HG03025 (cell line): ENCODE measurements around the gene GJA3.
A peak's percentile ranks its signal among the peaks of the same experiment; 100 is the strongest.

ENCODE experiments used
- ATAC-seq: cut with Tn5 transposase; IDR thresholded peaks from one replicate; pipeline ENCODE4 v1.9.1; 2021; ENCODE audit warnings: mild to moderate bottlenecking, moderate library complexity; ENCODE audit not compliant: unreplicated experiment, low FRiP score

GJA3 gene

DNA sequence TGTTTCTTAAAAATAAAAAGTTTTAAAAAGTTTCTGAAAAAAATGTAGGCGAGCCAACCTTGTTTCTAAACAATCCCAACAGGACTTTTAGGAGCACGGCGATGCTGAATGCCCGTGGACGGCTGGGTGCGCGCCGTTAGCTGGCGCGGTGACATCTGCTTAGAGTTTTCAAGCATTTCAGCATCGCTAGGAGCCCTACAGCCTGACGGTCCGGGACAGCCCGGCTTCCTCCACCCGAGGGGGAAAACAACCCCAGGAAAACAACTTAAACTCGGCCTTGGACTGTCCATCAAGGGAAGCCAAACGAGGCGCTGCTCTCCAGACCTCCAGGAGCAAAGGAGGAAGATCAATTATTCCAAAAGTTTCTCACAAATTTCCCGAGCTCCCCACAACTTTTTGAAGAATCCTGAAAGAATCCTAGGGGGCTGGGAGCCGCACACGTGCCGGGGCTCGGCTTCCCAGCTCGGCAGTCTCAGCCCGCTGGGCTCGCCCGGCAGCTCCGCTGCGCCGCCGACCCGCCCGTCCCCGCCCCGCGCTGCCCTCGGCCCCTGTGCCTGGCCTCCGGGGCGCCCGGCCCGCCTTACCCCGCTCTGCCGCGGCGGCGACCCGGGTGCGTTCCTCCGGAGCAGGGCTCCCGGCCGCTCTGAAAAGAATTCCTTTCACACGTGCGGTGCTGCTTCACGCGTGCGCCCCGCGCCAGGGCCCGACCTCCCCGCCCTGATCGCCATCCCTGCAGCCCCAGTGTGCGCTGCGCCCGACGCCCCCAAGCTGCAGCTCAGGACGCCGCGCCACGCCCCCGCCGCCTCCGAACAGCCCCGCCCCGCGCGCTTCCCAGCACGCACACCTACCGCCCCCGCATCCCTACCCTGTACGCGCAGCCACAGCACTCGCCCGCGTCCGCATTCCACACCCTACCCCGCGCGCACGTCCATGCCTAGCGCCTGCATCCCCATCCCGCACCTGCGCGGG, at the start of gene GJA3:
Gene GJA3 (minus strand): TSS at position 747 of the 969 bp plus-strand sequence. CDS start 17,764 bp downstream, outside the sequence.
- peak; percentile 52 for ATAC-seq

DNA sequence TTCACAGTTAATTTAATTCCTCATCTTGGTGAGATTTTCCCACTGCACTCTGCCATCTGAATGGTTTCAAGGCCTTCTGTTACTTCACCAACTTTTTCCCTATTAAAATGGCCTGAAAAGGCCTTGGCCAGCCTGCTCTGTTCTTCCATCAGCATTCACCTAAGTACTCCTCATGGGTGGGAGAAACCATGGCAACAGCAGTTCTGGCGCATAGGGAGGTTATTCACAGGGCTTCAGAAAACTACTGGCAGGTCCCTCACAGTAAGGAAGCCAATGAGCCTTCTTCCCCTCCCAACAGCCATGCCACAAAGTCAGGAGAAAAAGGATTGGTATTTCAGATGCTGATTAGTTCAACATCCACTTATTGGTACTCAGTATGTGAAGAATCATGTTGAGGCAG, 49.1 kb upstream of the GJA3 start:
- ATAC-seq, result no peak

DNA sequence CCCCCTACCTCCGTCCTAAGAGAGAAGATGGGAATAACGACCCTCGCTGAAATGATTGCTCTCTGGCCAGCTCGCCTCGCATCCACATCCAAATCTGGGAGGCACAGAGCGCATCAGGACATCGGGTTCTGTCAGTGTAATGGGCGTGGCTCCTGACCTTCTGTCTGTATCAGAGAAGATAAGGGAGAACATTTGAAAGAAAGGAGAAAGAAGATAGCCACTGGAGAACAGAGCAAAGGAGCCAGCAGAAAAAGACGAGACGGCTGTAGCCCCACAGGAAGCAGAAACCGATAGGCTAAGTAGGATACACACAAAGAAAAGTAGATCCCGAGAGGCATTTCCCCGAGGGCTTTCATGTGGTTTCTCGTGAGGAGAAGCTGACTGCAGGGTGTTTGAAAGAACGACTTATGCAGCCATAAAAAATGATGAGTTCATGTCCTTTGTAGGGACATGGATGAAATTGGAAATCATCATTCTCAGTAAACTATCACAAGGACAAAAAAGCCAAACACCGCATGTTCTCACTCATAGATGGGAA, 45.9 kb upstream of the GJA3 start:
- no peak for ATAC-seq

DNA sequence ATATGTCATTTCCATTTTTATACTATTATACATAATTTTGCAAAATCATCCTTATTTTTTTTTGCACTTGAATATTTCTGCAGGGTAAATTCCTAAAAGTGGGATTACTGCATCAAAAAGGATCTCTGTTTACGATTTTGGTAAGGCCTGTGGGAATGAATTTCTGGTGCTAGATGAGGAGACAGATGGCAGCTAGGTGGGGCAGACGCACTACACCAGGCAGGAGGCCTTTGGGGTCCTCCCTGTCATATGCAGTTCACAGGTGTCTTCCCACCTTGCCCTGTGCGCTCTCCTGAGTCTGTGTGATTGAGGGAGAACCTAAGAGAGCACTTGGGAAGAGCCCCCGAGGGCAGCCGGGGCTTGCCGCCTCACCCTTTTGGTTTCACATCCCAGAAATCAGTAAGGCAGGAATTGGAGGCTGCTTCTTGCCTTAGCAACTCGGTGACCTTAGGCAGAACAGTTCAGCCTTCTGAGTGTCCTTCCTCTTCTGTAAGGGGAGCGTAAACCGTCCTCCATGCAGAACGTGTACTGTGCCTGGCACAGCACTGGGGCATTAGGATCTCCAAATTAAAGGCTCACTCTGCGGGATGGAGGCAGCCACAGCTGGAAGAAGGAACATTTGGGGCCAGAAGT, 45.3 kb upstream of the GJA3 start:
- no peak for ATAC-seq

DNA sequence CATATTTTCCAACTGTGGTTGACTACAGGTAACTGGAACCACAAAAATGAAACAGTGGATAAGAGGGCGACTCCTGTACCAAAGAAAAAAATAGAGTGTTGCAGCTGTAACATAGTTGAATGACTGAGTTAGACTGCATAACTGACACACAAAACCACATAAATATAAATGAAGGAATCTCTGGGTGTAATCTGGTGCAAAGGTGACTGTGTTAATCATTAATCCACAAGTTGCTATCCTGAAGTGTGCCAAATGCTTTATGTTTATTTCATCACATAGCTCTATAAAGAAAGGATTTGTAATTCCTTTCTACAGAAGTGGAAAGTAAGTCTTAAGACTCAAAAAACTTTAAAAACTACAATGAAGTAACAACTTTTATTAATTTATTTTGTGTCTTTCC, 37.9 kb upstream of the GJA3 start:
- no peak for ATAC-seq

DNA sequence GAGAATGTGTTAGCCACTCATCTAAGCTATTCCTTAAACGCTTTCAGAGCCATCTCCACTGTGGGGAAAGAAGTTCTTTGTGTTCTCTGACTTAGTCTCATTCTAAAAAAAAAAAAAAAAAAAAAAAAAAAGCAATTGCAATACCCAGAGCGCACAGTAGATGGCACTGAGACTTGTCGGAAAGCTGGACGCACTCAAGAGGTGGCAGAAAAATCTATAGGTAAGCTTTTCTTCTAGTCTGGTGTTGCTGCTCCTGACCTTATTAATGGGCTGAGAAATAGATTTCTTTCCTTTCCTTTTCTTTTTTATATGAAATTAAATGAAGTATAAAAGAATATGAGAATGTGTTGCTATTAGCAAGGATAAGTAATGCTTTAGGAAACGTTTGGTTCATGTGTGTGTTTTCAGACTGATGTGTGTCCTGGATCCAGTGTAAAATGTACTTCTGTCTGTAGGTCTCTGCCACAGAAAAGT, 36.5 kb upstream of the GJA3 start:
- ATAC-seq, result no peak

- no peak for ATAC-seq
Observed at GRCh38 chr13:20195801-20196200, 34.9 kb upstream of the GJA3 start.

- no peak for ATAC-seq
Observed at GRCh38 chr13:20193907-20194631, 33.2 kb upstream of the GJA3 start.

DNA sequence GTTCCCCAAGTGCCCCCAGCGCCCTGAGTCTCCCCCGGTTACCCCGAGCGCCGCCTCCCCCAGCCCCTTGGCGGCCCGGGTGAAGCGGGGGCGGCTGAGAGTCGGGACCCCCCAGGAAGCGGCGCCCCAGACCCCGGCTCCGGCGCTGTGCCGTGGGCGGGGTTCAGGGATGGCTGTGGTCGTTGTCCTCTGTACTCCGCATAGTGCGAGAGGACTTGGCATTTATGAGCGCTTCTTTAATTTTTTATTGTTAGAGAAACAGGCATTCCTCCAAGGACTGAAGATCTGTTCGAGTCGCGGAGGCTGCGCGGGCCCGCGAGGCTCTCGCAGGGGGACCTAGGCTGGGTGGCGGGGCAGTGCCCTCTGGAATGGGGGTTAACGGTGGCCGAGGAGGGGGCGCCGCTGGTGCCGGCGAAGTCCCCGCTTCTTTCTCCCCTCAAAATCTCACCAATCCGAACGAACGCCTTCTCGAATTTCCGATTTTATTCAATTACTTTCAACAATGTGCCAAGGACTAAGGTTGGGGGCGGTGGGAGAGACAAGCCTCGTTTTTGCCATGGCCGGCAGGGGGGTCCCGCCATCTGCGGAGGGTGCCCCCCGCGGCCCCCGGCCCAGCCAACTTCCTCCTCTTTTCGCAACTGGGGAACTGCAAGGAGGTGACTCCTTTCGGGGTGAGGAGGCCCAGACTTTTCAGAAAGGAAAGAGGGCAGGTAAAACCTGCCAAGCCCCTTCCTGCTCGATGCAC, 32.5 kb upstream of the GJA3 start:
- ATAC-seq, result no peak

- ATAC-seq, result no peak
Observed at GRCh38 chr13:20192836-20193161, 31.9 kb upstream of the GJA3 start, which contains the start of gene GJB2. GJB2 (minus strand) TSS chr13:20192938; CDS start chr13:20189581, 3,357 bp downstream.

GRCh38 chr13:20192158-20192835, 31.4 kb upstream of the GJA3 start:
- ATAC-seq, result no peak

- no peak for ATAC-seq
Observed at GRCh38 chr13:20191311-20192157, 30.7 kb upstream of the GJA3 start.

DNA sequence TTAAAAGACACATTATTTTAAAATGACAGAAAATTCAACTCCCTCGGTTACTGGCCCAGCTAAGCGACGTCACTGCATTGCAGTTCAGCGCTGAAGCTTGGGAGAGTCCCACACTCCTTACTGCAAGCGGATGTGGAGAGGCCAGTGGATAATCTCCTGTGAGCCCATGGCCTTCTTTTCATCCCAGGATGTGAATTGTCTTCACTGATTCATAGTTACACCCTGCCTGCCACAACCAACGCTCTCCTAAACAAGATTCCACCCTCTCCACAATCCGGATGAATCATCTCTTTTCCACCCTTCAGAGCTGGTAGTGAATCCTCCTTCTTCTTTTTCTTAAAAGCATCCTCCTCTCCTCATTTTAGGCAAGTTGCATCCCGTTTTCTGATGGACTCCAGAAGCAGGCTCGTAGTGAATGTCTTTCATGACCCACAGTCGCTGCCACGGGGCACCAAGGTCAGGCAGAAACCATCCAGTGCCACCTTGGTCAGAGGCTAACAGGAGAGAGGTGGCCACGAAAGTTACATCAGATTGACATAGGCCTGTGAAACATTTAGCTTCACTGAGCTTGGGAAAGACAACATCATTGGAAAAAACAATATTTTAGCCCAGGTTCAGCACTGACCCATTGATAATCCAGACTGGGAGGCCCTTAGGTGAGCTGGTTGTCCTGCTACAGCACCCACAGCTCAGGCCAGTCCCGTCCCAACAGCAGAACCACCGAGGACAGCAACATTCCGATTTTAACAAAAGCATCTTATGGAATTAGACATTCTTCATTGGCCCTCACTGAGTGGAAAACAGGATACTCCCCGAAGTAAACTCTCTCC, 29.8 kb upstream of the GJA3 start:
- ATAC-seq, result no peak

DNA sequence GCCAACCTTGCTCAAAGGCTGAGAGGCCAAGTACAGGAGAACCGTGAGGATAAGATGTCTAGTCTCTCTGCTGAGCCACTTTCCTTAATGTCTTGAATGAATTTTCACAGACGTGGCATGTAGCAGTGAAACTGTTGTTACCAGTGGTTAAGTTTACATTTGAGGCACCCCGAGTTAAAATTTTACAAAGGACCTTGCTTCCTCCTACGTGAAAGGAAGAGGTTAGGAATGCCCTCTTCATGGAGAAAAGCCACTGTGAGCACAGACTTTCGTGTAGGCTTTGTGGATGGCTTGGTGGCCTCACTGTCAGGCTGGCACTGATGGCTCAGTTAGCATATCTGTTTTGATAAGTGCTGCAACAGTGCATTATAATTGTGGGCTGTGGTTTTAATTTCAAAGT, 29.2 kb upstream of the GJA3 start:
- no peak for ATAC-seq

- ATAC-seq, result no peak
Observed at GRCh38 chr13:20188667-20189553, 28.1 kb upstream of the GJA3 start.

- no peak for ATAC-seq
Observed at GRCh38 chr13:20186771-20187170, 25.9 kb upstream of the GJA3 start.
